Measurements from ENCODE around the gene SPPL2B. TPM values are rescaled to one million over a fixed set of nuclear protein-coding genes. Genes with fewer than 3 reads are reported as not detected.

SPPL2B gene
- total and polyA plus RNA-seq, 9 of the 15 experiments (the other 6 are each of a cell fraction or from before 2014, with no cell fraction given): 0.20 to 81.2 (median 15.1) TPM

DNA sequence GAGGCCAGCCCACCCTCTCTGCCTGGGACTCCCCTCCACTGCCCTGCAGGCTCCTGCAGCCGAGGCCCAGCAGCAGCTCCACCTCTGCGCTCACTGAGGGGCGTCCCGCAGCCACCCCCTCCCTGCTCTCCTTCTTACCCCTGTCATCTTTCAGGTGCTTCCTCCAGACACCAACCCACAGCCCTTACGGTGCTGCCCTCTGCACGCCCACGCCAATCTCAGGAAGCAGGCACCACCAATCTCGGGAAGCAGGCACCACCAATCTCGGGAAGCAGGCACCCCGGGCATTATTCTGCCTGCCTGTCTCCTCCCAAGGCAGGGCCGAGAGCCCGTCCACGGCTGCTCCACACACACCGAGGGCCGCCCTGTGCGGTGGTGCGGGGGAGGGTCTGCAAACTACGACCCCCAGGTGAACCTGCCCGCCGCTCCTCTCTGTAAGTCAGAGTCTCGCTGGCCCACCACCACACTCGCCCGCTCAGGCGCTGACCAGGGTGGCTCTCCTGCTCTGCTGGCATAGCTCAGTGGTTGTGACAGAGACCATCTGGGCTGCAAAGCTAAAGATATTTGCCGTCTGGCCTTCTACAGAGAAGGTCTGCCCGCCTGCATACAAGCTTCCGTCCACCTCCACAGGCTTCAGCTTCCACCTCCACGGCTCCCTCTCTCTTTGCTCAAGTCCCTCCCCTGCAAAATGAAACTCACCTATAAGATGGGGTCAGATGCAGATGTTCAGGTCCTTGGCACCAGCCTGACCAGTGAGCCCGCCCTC lies 3.0 kb upstream of the SPPL2B start:
- no peak overlapping the region for H3K27ac ChIP-seq (ENCODE audit: extremely low read depth, low read depth, low read length)
- no peak overlapping the region for H3K4me3 ChIP-seq
- POLR2A ChIA-PET: interaction anchor here (0.7 to 1.0 kb wide), 2 partner anchors 14 to 68 kb away, joined by 3 to 5 read pairs; no protein-coding TSS in a partner anchor
- no peak for DNase-seq (ENCODE audit: extremely low read depth in 1 of 4, low spot score in 3 of 4)
- H3K9me1 ChIP-seq (ENCODE audit: control insufficient read depth, insufficient read depth, low read length): no peaks in the 10 kb centered on the region
- H3K9me3 ChIP-seq (replicated peaks; ENCODE audit: control insufficient read depth, insufficient read depth, low read depth, low read length): no peaks in the 10 kb centered on the region
- BruUV-seq (replicated peaks): no TSS peak
- H2AFZ ChIP-seq (ENCODE audit: low read depth, low read length): no peak overlapping the region
- no peak for FAIRE-seq
- no peak overlapping the region for H3K4me2 ChIP-seq (ENCODE audit: insufficient read depth, low read length)
- no peaks in the 10 kb centered on the region for H4K20me1 ChIP-seq (replicated peaks; ENCODE audit: control insufficient read depth, insufficient read depth, low read length)
- ATAC-seq: no peak
- in situ Hi-C loops (cut with MboI) (no loop called here), intact Hi-C loops (cut with micrococcal nuclease) (loop anchor here (10.0 kb wide), 1 partner anchor 59 kb away; no protein-coding TSS in a partner anchor)
- TF ChIP-seq POLR2AphosphoS5 (IDR thresholded peaks at IDR 0.05; ENCODE audit: control insufficient read depth, insufficient read depth, low read depth, low read length): peak; percentile 7; the same call in 1 of the 2 replicates
- TF ChIP-seq, protein P1, sequence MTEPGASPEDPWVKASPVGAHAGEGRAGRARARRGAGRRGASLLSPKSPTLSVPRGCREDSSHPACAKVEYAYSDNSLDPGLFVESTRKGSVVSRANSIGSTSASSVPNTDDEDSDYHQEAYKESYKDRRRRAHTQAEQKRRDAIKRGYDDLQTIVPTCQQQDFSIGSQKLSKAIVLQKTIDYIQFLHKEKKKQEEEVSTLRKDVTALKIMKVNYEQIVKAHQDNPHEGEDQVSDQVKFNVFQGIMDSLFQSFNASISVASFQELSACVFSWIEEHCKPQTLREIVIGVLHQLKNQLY (CRISPR knock-in tag; conservative IDR thresholded peaks at IDR 0.05): no peak
- TF ChIP-seq NR2C1 (IDR thresholded peaks at IDR 0.05): no peak
- TF ChIP-seq NR2C1 (tag; IDR thresholded peaks at IDR 0.05): no peak
- peak; percentile 49 for TF ChIP-seq RBFOX2 (IDR thresholded peaks at IDR 0.05; ENCODE audit: low read depth, low read length)
- peak; percentile 41; the same call in 1 of the 2 replicates for TF ChIP-seq POLR2G (IDR thresholded peaks at IDR 0.05; ENCODE audit: low read depth, low read length)
- TF ChIP-seq ZNF695 (CRISPR knock-in tag; IDR thresholded peaks at IDR 0.05): no peak
- TF ChIP-seq ILK (tag; IDR thresholded peaks at IDR 0.05; ENCODE audit: borderline replicate concordance, low read depth): no peak
- H3K79me2 ChIP-seq (ENCODE audit: control insufficient read depth, insufficient read depth, low read length): peaks cover 55% of the 10 kb centered on the region
- H3K9ac ChIP-seq (ENCODE audit: insufficient read depth in 1 of 2, low read depth in 2 of 2, low read length in 2 of 2): peak overlapping the region in 1 of 2 experiments; percentile 36; a peak in 2 of 4 replicates
- WGBS (ENCODE audit: insufficient coverage, low coverage, missing lambda C conversion rate): 93% methylated on average over 24 of the region's 29 CpGs
- peaks cover 60% of the 10 kb centered on the region for H3K36me3 ChIP-seq (ENCODE audit: control insufficient read depth, insufficient read depth, low read length)
- CTCF ChIA-PET (ENCODE audit: low intra/inter-chr PET ratio): no interaction called here
- H3K27me3 ChIP-seq (ENCODE audit: control insufficient read depth in 2 of 2, insufficient read depth in 2 of 2, low read length in 2 of 2): no peaks in the 10 kb centered on the region
- peaks cover 16 to 63% of the 10 kb centered on the region in 2 experiments; a peak in 4 of 5 replicates for H3K4me1 ChIP-seq (replicated peaks in 1 of 2; ENCODE audit: control insufficient read depth in 2 of 2, insufficient read depth in 2 of 2, low read length in 2 of 2)

All from K562 (cell line).